ENCODE data around the gene ATG101.

- TF ChIP-seq CTCF (IDR thresholded peaks at IDR 0.05) (no peak), POLR2A (IDR thresholded peaks at IDR 0.05) (no peak)
These were observed 20.1 kb upstream of the ATG101 start for GRCh38 chr12:52049688-52050087.
